GM12892 (cell line): Measurements from ENCODE around the gene DGLUCY.
"Not testable (repeated sequence)": the region's sequence is repeated elsewhere in the genome, so short reads cannot be mapped to it uniquely, and the experiment has no call there.

ENCODE experiments used
- DNase-seq: peaks from one replicate; pipeline ENCODE4 v3.0.0; 2011; ENCODE audit not compliant: insufficient read length
- FAIRE-seq: peaks from 2 replicates; lab custom pipeline; 2011; peaks lifted over from hg19 to GRCh38; lab: Jason Lieb, UNC
- POLR2A ChIP-seq: IDR thresholded peaks from 2 replicates; pipeline ENCODE4 v1.6.1; 2011; ENCODE audit warnings: low read depth, low read length, control low read depth
- POLR2AphosphoS5 ChIP-seq: IDR thresholded peaks from 2 replicates; pipeline ENCODE4 v1.6.1; 2011; ENCODE audit warnings: low read depth, low read length, control low read depth
- TAF1 ChIP-seq: IDR thresholded peaks from 2 replicates; pipeline ENCODE4 v1.6.1; 2011; ENCODE audit warnings: low read depth, mild to moderate bottlenecking, control low read depth, low read length, borderline replicate concordance

Gene DGLUCY

GRCh38 chr14:91092073-91092472 is 21.8 kb upstream of the DGLUCY start:
- no peak for DNase-seq
- FAIRE-seq, result no peak
- TF ChIP-seq POLR2A (no peak), TAF1 (no peak), POLR2AphosphoS5 (no peak)

- not testable (repeated sequence) for FAIRE-seq, DNase-seq
Measured at GRCh38 chr14:91093743-91094472, 20.0 kb upstream of the DGLUCY start.

- no peak for FAIRE-seq
- TF ChIP-seq POLR2A (no peak), POLR2AphosphoS5 (no peak), TAF1 (no peak)
Measured at GRCh38 chr14:91094772-91095171, 19.1 kb upstream of the DGLUCY start.

GRCh38 chr14:91095178-91095577 is 18.7 kb upstream of the DGLUCY start:
- no peak for TF ChIP-seq POLR2A
- no peak for FAIRE-seq
- no peak for DNase-seq

More at GRCh38 chr14:91094772-91095171, 19.1 kb upstream of the DGLUCY start:
- DNase-seq, result no peak

GRCh38 chr14:91097657-91098056 is 16.2 kb upstream of the DGLUCY start:
- not testable (repeated sequence) for FAIRE-seq, DNase-seq

GRCh38 chr14:91098591-91098990 is 15.3 kb upstream of the DGLUCY start:
- no peak for TF ChIP-seq TAF1
- no peak for TF ChIP-seq POLR2AphosphoS5
- no peak for TF ChIP-seq POLR2A
- no peak for FAIRE-seq
- DNase-seq, result no peak

- FAIRE-seq, result no peak
- no peak for TF ChIP-seq POLR2A
- no peak for TF ChIP-seq POLR2AphosphoS5
- TF ChIP-seq TAF1, result no peak
- no peak for DNase-seq
Measured at GRCh38 chr14:91100102-91100501, 13.8 kb upstream of the DGLUCY start.

GRCh38 chr14:91103116-91103515 is 10.8 kb upstream of the DGLUCY start:
- FAIRE-seq (no peak), DNase-seq (no peak)
- no peak for TF ChIP-seq POLR2A
- no peak for TF ChIP-seq TAF1
- TF ChIP-seq POLR2AphosphoS5, result no peak

GRCh38 chr14:91108941-91109611 is 4.8 kb upstream of the DGLUCY start:
- DNase-seq (no peak), FAIRE-seq (peak; percentile 53)
- TF ChIP-seq POLR2AphosphoS5 (no peak), TAF1 (no peak), POLR2A (no peak)

- TF ChIP-seq POLR2AphosphoS5, result no peak
- DNase-seq (no peak), FAIRE-seq (no peak)
Measured at GRCh38 chr14:91111443-91111842, 2.4 kb upstream of the DGLUCY start.

- FAIRE-seq (no peak), DNase-seq (no peak)
- TF ChIP-seq POLR2AphosphoS5 (no peak), POLR2A (no peak), TAF1 (no peak)
Measured at GRCh38 chr14:91112194-91112593, 1.7 kb upstream of the DGLUCY start.

- peak; percentile 69 for DNase-seq
- TF ChIP-seq TAF1 (peak; percentile 73; the same call in 1 of the 2 replicates), POLR2AphosphoS5 (peak; percentile 48), POLR2A (peak; percentile 47; the same call in 1 of the 2 replicates)
- FAIRE-seq, result no peak
Measured at GRCh38 chr14:91114079-91115065, 499 bp downstream of the DGLUCY start.
